Prostate gland (tissue), 2 donors: ENCODE measurements around the gene CCDC32. TPM values are rescaled to one million over a fixed set of nuclear protein-coding genes. Genes with fewer than 3 reads are reported as not detected.

Experiments
- DNase-seq: peaks from one replicate; pipeline ENCODE4 v3.0.0-alpha.2; 2019; ENCODE audit warnings: low spot score
- H3K27ac ChIP-seq, 2 donors: fragments of 200-600 bp; sonication (generic); 2 replicates each; pipeline ENCODE4 v1.5.1; 2017 to 2019
- H3K27me3 ChIP-seq: fragments of 200-600 bp; sonication (generic); replicated peaks from 2 replicates; pipeline ENCODE4 v1.5.1; 2019; ENCODE audit not compliant: insufficient read depth
- H3K36me3 ChIP-seq, 2 donors: fragments of 200-600 bp; sonication (generic); 1 replicate in 1 of 2; 2 replicates in 1 of 2; pipeline versions ENCODE4 v1.5.1 to v1.8.1; 2017 to 2019
- H3K4me1 ChIP-seq: fragments of 200-600 bp; sonication (generic); replicated peaks from 2 replicates; pipeline ENCODE4 v1.5.1; 2019
- H3K4me3 ChIP-seq, 2 donors: fragments of 200-600 bp; sonication (generic); 2 replicates each; pipeline ENCODE4 v1.5.1; 2017 to 2019
- H3K9me3 ChIP-seq: fragments of 200-600 bp; sonication (generic); 2 replicates; pipeline ENCODE4 v1.5.1; 2017
- POLR2A ChIP-seq: fragments of 450-650 bp; IDR thresholded peaks from one replicate; pipeline ENCODE4 v1.6.1; 2016; ENCODE audit warnings: antibody characterized with exemption, mild to moderate bottlenecking
- POLR2AphosphoS5 ChIP-seq: sonication (generic); formaldehyde crosslinking; IDR thresholded peaks from one replicate; pipeline ENCODE4 v1.6.1; 2017; ENCODE audit warnings: antibody characterized with exemption
- WGBS: methylation state at CpG from one replicate; pipeline ENCODE4 v1.1.5; 2018; 5-methylcytosine and 5-hydroxymethylcytosine counted together
- intact Hi-C: fragments of 100-400 bp; cut with DNase I; formaldehyde crosslinking; loops from one replicate; pipeline ENCODE4 v1.14.2; 2022
- total RNA-seq, 2 donors: library from RNA; depleted of rRNA; stranded (reverse); fragments of >200 nt; gene quantifications; one replicate each; pipeline ENCODE4 v1.1.0, GENCODE V29; 2016
- TF ChIP-seq, protein P1 (sequence below), 4 experiments: fragments of 200-600 bp in 2 of 4; fragments of 450-650 bp in 2 of 4; sonication (generic) in 2 of 4; IDR thresholded peaks; 1 replicate in 3 of 4; 2 replicates in 1 of 4; pipeline ENCODE4 v1.5.1; 2016 to 2019; ENCODE audit warnings: antibody characterized with exemption in 4 of 4, mild to moderate bottlenecking in 2 of 4, moderate library complexity in 2 of 4

Gene CCDC32
- total RNA-seq, 2 donors from 2014 or later, result 17.5 to 27.5 TPM

DNA sequence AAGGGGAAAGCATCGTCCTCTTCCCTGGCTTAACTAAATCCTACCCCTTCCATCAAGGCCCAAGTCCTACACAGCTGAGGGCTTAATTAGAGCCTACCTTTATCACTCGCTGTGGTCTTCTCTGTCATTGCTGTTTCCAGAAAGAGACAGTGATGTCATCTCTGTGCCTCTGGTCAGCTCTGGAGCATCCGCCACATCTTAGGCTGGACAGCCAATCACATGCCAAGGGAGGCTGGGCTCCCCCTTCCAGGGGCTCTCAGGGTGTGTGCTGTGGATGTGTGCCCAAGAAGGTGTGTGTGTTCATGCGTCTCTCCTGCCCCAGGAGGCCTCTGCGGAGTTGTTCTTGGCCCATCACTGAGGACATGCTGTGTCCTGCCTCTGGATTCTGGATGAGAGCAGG is 51.2 kb downstream of the CCDC32 start:
- DNase-seq, result no peak
- Histone ChIP-seq H3K4me1 (no peaks in the 10 kb centered on the region), H3K36me3 (no peaks in the 10 kb centered on the region), H3K9me3 (no peaks in the 10 kb centered on the region), H3K27ac (no peak overlapping the region), H3K27me3 (no peaks in the 10 kb centered on the region), H3K4me3 (no peak overlapping the region)
- WGBS, result 64% methylated on average over 5 of the region's 5 CpGs
- no peak for TF ChIP-seq POLR2AphosphoS5
- TF ChIP-seq POLR2A, result no peak
- TF ChIP-seq, protein P1, sequence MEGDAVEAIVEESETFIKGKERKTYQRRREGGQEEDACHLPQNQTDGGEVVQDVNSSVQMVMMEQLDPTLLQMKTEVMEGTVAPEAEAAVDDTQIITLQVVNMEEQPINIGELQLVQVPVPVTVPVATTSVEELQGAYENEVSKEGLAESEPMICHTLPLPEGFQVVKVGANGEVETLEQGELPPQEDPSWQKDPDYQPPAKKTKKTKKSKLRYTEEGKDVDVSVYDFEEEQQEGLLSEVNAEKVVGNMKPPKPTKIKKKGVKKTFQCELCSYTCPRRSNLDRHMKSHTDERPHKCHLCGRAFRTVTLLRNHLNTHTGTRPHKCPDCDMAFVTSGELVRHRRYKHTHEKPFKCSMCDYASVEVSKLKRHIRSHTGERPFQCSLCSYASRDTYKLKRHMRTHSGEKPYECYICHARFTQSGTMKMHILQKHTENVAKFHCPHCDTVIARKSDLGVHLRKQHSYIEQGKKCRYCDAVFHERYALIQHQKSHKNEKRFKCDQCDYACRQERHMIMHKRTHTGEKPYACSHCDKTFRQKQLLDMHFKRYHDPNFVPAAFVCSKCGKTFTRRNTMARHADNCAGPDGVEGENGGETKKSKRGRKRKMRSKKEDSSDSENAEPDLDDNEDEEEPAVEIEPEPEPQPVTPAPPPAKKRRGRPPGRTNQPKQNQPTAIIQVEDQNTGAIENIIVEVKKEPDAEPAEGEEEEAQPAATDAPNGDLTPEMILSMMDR (IDR thresholded peaks at IDR 0.05), result no peak
- intact Hi-C loops, result no loop called here

DNA sequence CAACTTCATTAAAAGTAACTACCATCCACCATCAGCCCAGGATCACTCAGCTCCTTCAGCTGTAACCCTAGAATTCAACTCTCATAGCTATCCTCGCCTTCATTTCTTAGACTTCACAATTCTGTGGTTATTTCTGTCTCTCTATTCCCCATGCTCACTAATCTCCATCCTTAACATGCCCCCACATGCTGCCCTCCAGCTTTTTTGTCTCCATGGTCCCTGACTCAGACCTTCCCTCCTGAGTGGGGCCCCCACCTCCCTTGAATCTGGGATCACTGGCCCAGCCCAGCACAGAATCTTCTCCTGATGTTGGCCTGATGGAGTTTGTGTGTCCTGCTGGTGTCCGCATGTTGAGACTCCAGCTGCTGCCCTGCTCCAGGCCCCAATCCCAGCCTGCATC is 52.4 kb downstream of the CCDC32 start:
- no peaks in the 10 kb centered on the region for H3K27me3 ChIP-seq
- H3K4me1 ChIP-seq, result no peaks in the 10 kb centered on the region
- H3K9me3 ChIP-seq, result no peaks in the 10 kb centered on the region
- intact Hi-C loops, result no loop called here
- H3K27ac ChIP-seq, result no peak overlapping the region
- H3K4me3 ChIP-seq, result no peak overlapping the region
- 93% methylated on average over 2 of the region's 2 CpGs for WGBS
- no peaks in the 10 kb centered on the region for H3K36me3 ChIP-seq
- TF ChIP-seq, protein P1 (IDR thresholded peaks at IDR 0.05), result no peak
- no peak for TF ChIP-seq POLR2AphosphoS5
- TF ChIP-seq POLR2A, result no peak
- no peak for DNase-seq

DNA sequence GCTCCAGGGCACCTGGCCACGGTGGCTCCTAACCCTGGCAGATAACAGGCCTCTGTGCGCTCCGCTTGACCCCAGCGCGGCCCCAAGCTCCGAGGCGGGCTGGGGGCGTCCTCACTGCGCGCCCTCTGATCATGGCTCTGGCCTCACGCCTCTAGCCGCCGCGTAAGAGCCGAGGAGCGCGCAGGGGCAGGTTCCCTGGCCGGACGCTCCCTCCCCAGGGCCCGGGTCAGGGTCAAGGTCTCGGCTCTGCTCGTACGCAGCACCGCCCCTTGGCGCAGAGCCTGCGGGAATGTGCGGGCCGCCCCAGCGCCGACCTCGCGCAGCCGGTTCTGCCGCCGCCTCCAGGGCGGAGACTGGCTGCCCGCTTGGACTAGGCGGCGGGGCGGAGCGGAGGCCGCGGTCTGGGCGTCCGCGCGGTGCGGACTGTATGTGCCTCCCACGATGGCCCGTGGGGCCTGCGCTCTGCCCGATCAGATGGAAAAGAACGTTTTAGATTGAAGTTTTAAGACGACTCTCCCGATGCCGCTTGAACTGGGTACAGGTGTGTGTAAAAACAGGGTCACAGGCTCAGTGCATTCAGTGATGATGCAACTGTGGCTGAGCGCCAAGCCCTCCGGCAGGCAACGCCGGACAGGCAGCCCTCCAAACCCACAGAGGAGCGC is 53.2 kb downstream of the CCDC32 start:
- 3% methylated on average over 23 of the region's 61 CpGs for WGBS
- no peaks in the 10 kb centered on the region for H3K27me3 ChIP-seq
- peak overlapping the region in 1 of 2 donors; percentile 37 for H3K27ac ChIP-seq
- intact Hi-C loops, result no loop called here
- no peak for TF ChIP-seq POLR2A
- TF ChIP-seq, protein P1 (IDR thresholded peaks at IDR 0.05), result peak in 1 of 4 experiments; percentile 20
- H3K4me1 ChIP-seq, result no peaks in the 10 kb centered on the region
- H3K9me3 ChIP-seq, result no peaks in the 10 kb centered on the region
- H3K4me3 ChIP-seq, result peak overlapping the region; percentile 43 to 48
- peak; percentile 52 for DNase-seq
- no peaks in the 10 kb centered on the region for H3K36me3 ChIP-seq

DNA sequence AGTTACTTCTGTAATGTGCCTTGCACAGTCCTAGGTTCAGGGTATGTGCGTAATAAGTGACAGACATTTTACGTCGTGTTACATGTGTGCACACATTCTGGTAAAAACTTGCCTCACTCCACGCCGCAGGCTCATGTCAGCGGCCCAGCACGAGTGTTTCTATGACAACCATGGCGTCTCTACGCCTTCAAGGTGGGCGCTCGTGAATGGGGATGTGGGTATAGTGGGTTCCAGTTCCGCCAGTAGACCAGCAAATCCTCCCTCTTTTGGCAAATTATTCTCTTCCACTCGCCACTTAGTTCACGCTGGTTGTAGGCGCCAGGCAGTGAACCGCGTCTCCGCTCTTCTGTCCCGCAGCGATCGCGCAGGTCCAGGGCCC is 53.8 kb downstream of the CCDC32 start:
- Histone ChIP-seq H3K4me3 (peak overlapping the region; percentile 43 to 48), H3K27me3 (no peaks in the 10 kb centered on the region), H3K9me3 (no peaks in the 10 kb centered on the region), H3K27ac (peak overlapping the region in 1 of 2 donors; percentile 37), H3K36me3 (no peaks in the 10 kb centered on the region), H3K4me1 (no peaks in the 10 kb centered on the region)
- intact Hi-C loops, result no loop called here
- TF ChIP-seq POLR2A (no peak), POLR2AphosphoS5 (no peak)
- TF ChIP-seq, protein P1 (IDR thresholded peaks at IDR 0.05), result no peak
- no peak for DNase-seq
- WGBS, result 11% methylated on average over 22 of the region's 22 CpGs

DNA sequence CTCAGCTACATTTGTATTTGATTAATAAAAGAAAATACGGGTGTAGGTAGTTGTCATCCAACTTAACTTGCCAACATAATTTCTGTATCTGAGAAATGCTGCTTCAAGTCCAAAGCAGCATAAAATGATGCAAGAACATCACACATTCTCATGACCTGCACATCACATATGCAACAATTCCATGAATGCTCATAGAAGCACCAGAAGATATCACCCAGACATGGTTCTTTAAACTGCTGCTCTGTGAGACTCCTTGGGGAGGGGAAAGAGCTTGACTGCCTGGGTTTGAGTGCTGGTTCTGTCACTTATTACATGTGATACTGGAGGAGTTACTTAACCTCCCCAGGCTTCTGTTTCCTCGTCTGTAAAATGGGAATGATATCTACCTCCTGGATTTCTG is 54.6 kb downstream of the CCDC32 start:
- H3K4me1 ChIP-seq, result no peaks in the 10 kb centered on the region
- intact Hi-C loops, result no loop called here
- no peak for DNase-seq
- no peaks in the 10 kb centered on the region for H3K36me3 ChIP-seq
- 90% methylated on average over 2 of the region's 2 CpGs for WGBS
- no peak overlapping the region for H3K27ac ChIP-seq
- H3K9me3 ChIP-seq, result no peaks in the 10 kb centered on the region
- H3K27me3 ChIP-seq, result no peaks in the 10 kb centered on the region
- TF ChIP-seq POLR2A, result no peak
- TF ChIP-seq, protein P1 (IDR thresholded peaks at IDR 0.05), result no peak
- no peak for TF ChIP-seq POLR2AphosphoS5
- H3K4me3 ChIP-seq, result no peak overlapping the region
